GM23248 (cell line): ENCODE measurements around the gene TPCN2.

Source experiments
- EZH2 ChIP-seq: fragments of 200-600 bp; sonication (generic); IDR thresholded peaks from 2 replicates; pipeline ENCODE4 v1.6.1; 2018; ENCODE audit warnings: antibody characterized with exemption, mild to moderate bottlenecking; ENCODE audit not compliant: insufficient read depth, poor library complexity, severe bottlenecking
- EZH2phosphoT487 ChIP-seq: fragments of 200-600 bp; sonication (generic); IDR thresholded peaks from 2 replicates; pipeline ENCODE4 v1.6.1; 2018; ENCODE audit warnings: antibody characterized with exemption, moderate library complexity, mild to moderate bottlenecking, low read depth; ENCODE audit not compliant: insufficient read depth

- TF ChIP-seq EZH2phosphoT487 (no peak), EZH2 (no peak)
Measured at GRCh38 chr11:69180726-69181125, 132.0 kb downstream of the TPCN2 start.
